B cell (primary cell): ENCODE results near the gene ATP6V0E1.

Source experiments
- CTCF ChIP-seq: fragments of 200-600 bp; IDR thresholded peaks from one replicate; pipeline ENCODE4 v1.8.0; 2022; ENCODE audit warnings: antibody characterized with exemption, mild to moderate bottlenecking
- EZH2 ChIP-seq: IDR thresholded peaks from 2 replicates; pipeline ENCODE4 v1.6.1; 2012; ENCODE audit warnings: borderline replicate concordance, low read depth, mild to moderate bottlenecking, moderate library complexity, low read length; ENCODE audit not compliant: insufficient read depth, poor library complexity, severe bottlenecking

- TF ChIP-seq CTCF (no peak), EZH2 (no peak)
Observed at GRCh38 chr5:173055042-173055721, 71.6 kb downstream of the ATP6V0E1 start.
